ENCODE data around the gene MACROD2. TPM values are rescaled to one million over a fixed set of nuclear protein-coding genes. Genes with fewer than 3 reads are reported as not detected.

MACROD2 gene
- total RNA-seq, 2 donors from 2014 or later = 0.94 to 10.4 TPM

- Histone ChIP-seq H3K9me3 (peaks cover 0 to 16% of the 10 kb centered on the region in 2 donors), H3K4me3 (no peak overlapping the region), H3K27ac (no peak overlapping the region), H3K36me3 (no peaks in the 10 kb centered on the region), H3K4me1 (no peaks in the 10 kb centered on the region), H3K27me3 (no peaks in the 10 kb centered on the region)
- DNase-seq (ENCODE audit: low spot score) = no peak
- TF ChIP-seq CTCF (IDR thresholded peaks at IDR 0.05) = no peak
Measured at GRCh38 chr20:14644306-14645097, 649.2 kb downstream of the MACROD2 start.

- no peaks in the 10 kb centered on the region for H3K36me3 ChIP-seq
- peaks cover 0 to 2% of the 10 kb centered on the region in 2 donors for H3K9me3 ChIP-seq
- H3K27ac ChIP-seq = no peak overlapping the region
- no peaks in the 10 kb centered on the region for H3K4me1 ChIP-seq
- no peak for TF ChIP-seq CTCF (IDR thresholded peaks at IDR 0.05)
- DNase-seq (ENCODE audit: low spot score) = no peak
- H3K27me3 ChIP-seq = no peaks in the 10 kb centered on the region
- no peak overlapping the region for H3K4me3 ChIP-seq
Measured at GRCh38 chr20:14647016-14647415, 651.7 kb downstream of the MACROD2 start.

GRCh38 chr20:14649662-14650061 lies 654.3 kb downstream of the MACROD2 start:
- H3K27ac ChIP-seq = no peak overlapping the region
- H3K9me3 ChIP-seq = no peaks in the 10 kb centered on the region
- no peak for DNase-seq (ENCODE audit: low spot score)
- H3K36me3 ChIP-seq = no peaks in the 10 kb centered on the region
- TF ChIP-seq CTCF (IDR thresholded peaks at IDR 0.05) = no peak
- H3K4me3 ChIP-seq = no peak overlapping the region
- no peaks in the 10 kb centered on the region for H3K4me1 ChIP-seq
- no peaks in the 10 kb centered on the region for H3K27me3 ChIP-seq

- no peak overlapping the region for H3K4me3 ChIP-seq
- H3K4me1 ChIP-seq = no peaks in the 10 kb centered on the region
- TF ChIP-seq CTCF (IDR thresholded peaks at IDR 0.05) = no peak
- H3K9me3 ChIP-seq = peaks cover 0 to 1% of the 10 kb centered on the region in 2 donors
- no peak for DNase-seq (ENCODE audit: low spot score)
- no peaks in the 10 kb centered on the region for H3K27me3 ChIP-seq
- no peaks in the 10 kb centered on the region for H3K36me3 ChIP-seq
- H3K27ac ChIP-seq = no peak overlapping the region
Measured at GRCh38 chr20:14657266-14658005, 662.1 kb downstream of the MACROD2 start.

GRCh38 chr20:14664101-14664500 lies 668.8 kb downstream of the MACROD2 start:
- Histone ChIP-seq H3K9me3 (peaks cover 0 to 3% of the 10 kb centered on the region in 2 donors), H3K36me3 (no peaks in the 10 kb centered on the region), H3K4me3 (no peak overlapping the region), H3K4me1 (no peaks in the 10 kb centered on the region), H3K27ac (no peak overlapping the region), H3K27me3 (no peaks in the 10 kb centered on the region)
- no peak for TF ChIP-seq CTCF (IDR thresholded peaks at IDR 0.05)
- no peak for DNase-seq (ENCODE audit: low spot score)

Data from right atrium auricular region (tissue), 2 donors.